ENCODE data around the gene DKK2. TPM values are rescaled to one million over a fixed set of nuclear protein-coding genes. Genes with fewer than 3 reads are reported as not detected.

The DKK2 gene
- total and polyA plus RNA-seq, 9 of the 15 experiments (the other 6 are each of a cell fraction or from before 2014, with no cell fraction given) = not detected

DNA sequence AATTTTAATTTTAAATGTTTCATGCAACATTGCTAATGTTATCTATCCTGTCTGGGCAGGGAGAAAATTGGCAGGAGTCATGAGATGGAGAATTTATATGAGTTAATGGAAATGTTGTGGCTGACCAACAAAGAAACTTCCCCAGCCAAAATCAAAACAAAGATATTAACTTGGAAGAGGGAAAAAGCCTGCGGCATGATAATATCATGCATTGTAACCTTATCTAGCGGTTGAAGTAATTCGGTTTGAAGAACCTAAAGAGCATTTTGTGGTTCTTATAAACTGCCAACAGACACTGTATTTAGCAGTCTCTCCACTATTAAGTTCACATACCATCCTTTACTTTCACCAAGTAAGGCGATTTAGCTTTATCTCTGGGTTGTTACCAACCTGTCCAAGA is 42.3 kb downstream of the DKK2 start (continued):
- TF ChIP-seq, protein P1, sequence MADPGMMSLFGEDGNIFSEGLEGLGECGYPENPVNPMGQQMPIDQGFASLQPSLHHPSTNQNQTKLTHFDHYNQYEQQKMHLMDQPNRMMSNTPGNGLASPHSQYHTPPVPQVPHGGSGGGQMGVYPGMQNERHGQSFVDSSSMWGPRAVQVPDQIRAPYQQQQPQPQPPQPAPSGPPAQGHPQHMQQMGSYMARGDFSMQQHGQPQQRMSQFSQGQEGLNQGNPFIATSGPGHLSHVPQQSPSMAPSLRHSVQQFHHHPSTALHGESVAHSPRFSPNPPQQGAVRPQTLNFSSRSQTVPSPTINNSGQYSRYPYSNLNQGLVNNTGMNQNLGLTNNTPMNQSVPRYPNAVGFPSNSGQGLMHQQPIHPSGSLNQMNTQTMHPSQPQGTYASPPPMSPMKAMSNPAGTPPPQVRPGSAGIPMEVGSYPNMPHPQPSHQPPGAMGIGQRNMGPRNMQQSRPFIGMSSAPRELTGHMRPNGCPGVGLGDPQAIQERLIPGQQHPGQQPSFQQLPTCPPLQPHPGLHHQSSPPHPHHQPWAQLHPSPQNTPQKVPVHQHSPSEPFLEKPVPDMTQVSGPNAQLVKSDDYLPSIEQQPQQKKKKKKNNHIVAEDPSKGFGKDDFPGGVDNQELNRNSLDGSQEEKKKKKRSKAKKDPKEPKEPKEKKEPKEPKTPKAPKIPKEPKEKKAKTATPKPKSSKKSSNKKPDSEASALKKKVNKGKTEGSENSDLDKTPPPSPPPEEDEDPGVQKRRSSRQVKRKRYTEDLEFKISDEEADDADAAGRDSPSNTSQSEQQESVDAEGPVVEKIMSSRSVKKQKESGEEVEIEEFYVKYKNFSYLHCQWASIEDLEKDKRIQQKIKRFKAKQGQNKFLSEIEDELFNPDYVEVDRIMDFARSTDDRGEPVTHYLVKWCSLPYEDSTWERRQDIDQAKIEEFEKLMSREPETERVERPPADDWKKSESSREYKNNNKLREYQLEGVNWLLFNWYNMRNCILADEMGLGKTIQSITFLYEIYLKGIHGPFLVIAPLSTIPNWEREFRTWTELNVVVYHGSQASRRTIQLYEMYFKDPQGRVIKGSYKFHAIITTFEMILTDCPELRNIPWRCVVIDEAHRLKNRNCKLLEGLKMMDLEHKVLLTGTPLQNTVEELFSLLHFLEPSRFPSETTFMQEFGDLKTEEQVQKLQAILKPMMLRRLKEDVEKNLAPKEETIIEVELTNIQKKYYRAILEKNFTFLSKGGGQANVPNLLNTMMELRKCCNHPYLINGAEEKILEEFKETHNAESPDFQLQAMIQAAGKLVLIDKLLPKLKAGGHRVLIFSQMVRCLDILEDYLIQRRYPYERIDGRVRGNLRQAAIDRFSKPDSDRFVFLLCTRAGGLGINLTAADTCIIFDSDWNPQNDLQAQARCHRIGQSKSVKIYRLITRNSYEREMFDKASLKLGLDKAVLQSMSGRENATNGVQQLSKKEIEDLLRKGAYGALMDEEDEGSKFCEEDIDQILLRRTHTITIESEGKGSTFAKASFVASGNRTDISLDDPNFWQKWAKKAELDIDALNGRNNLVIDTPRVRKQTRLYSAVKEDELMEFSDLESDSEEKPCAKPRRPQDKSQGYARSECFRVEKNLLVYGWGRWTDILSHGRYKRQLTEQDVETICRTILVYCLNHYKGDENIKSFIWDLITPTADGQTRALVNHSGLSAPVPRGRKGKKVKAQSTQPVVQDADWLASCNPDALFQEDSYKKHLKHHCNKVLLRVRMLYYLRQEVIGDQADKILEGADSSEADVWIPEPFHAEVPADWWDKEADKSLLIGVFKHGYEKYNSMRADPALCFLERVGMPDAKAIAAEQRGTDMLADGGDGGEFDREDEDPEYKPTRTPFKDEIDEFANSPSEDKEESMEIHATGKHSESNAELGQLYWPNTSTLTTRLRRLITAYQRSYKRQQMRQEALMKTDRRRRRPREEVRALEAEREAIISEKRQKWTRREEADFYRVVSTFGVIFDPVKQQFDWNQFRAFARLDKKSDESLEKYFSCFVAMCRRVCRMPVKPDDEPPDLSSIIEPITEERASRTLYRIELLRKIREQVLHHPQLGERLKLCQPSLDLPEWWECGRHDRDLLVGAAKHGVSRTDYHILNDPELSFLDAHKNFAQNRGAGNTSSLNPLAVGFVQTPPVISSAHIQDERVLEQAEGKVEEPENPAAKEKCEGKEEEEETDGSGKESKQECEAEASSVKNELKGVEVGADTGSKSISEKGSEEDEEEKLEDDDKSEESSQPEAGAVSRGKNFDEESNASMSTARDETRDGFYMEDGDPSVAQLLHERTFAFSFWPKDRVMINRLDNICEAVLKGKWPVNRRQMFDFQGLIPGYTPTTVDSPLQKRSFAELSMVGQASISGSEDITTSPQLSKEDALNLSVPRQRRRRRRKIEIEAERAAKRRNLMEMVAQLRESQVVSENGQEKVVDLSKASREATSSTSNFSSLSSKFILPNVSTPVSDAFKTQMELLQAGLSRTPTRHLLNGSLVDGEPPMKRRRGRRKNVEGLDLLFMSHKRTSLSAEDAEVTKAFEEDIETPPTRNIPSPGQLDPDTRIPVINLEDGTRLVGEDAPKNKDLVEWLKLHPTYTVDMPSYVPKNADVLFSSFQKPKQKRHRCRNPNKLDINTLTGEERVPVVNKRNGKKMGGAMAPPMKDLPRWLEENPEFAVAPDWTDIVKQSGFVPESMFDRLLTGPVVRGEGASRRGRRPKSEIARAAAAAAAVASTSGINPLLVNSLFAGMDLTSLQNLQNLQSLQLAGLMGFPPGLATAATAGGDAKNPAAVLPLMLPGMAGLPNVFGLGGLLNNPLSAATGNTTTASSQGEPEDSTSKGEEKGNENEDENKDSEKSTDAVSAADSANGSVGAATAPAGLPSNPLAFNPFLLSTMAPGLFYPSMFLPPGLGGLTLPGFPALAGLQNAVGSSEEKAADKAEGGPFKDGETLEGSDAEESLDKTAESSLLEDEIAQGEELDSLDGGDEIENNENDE (IDR thresholded peaks at IDR 0.05; ENCODE audit: low read depth, low read length) = no peak
- TF ChIP-seq, protein P2, sequence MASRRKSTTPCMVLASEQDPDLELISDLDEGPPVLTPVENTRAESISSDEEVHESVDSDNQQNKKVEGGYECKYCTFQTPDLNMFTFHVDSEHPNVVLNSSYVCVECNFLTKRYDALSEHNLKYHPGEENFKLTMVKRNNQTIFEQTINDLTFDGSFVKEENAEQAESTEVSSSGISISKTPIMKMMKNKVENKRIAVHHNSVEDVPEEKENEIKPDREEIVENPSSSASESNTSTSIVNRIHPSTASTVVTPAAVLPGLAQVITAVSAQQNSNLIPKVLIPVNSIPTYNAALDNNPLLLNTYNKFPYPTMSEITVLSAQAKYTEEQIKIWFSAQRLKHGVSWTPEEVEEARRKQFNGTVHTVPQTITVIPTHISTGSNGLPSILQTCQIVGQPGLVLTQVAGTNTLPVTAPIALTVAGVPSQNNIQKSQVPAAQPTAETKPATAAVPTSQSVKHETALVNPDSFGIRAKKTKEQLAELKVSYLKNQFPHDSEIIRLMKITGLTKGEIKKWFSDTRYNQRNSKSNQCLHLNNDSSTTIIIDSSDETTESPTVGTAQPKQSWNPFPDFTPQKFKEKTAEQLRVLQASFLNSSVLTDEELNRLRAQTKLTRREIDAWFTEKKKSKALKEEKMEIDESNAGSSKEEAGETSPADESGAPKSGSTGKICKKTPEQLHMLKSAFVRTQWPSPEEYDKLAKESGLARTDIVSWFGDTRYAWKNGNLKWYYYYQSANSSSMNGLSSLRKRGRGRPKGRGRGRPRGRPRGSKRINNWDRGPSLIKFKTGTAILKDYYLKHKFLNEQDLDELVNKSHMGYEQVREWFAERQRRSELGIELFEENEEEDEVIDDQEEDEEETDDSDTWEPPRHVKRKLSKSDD (conservative IDR thresholded peaks at IDR 0.05; ENCODE audit: low read length) = no peak
- TF ChIP-seq PHB (CRISPR knock-in tag; IDR thresholded peaks at IDR 0.05) = no peak
- TF ChIP-seq MXI1 (IDR thresholded peaks at IDR 0.05; ENCODE audit: low read depth, low read length) = no peak
- TF ChIP-seq HEY1 (CRISPR knock-in tag; IDR thresholded peaks at IDR 0.05; ENCODE audit: borderline replicate concordance) = no peak
- no peak for TF ChIP-seq NFE2 (IDR thresholded peaks at IDR 0.05; ENCODE audit: low read depth)
- no peak for TF ChIP-seq ZNF165 (CRISPR knock-in tag; IDR thresholded peaks at IDR 0.05; ENCODE audit: borderline replicate concordance)
- TF ChIP-seq, protein P3, sequence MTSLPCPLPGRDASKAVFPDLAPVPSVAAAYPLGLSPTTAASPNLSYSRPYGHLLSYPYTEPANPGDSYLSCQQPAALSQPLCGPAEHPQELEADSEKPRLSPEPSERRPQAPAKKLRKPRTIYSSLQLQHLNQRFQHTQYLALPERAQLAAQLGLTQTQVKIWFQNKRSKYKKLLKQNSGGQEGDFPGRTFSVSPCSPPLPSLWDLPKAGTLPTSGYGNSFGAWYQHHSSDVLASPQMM (CRISPR knock-in tag; IDR thresholded peaks at IDR 0.05) = no peak
- no peak for TF ChIP-seq ZNF24 (IDR thresholded peaks at IDR 0.05)
- TF ChIP-seq SLC30A9 (CRISPR knock-in tag; IDR thresholded peaks at IDR 0.05) = no peak
- no peak for TF ChIP-seq SMC3 (conservative IDR thresholded peaks at IDR 0.05; ENCODE audit: insufficient read depth, low read depth, low read length)
- TF ChIP-seq MIER1 (IDR thresholded peaks at IDR 0.05; ENCODE audit: low read depth) = no peak
- TF ChIP-seq DACH1 (IDR thresholded peaks at IDR 0.05; ENCODE audit: partially characterized antibody) = no peak
- TF ChIP-seq OTX1 (CRISPR knock-in tag; IDR thresholded peaks at IDR 0.05) = no peak
- TF ChIP-seq ZBED1 (IDR thresholded peaks at IDR 0.05) = no peak
- TF ChIP-seq ZFPM2 (CRISPR knock-in tag; IDR thresholded peaks at IDR 0.05) = no peak
- no peak for TF ChIP-seq ZFP36 (IDR thresholded peaks at IDR 0.05; ENCODE audit: low read depth, low read length, partially characterized antibody)
